Measurements from ENCODE around the gene CFAP20DC. TPM values are rescaled to one million over a fixed set of nuclear protein-coding genes. Genes with fewer than 3 reads are reported as not detected.
"Not testable (repeated sequence)": the region's sequence is repeated elsewhere in the genome, so short reads cannot be mapped to it uniquely, and the experiment has no call there.

Gene CFAP20DC
- total RNA-seq, 2 donors from 2014 or later, result 0.33 to 1.0 TPM

GRCh38 chr3:58897646-58898045, 152.2 kb downstream of the CFAP20DC start:
- ATAC-seq (no peak), DNase-seq (no peak)
- H3K27ac ChIP-seq, result no peak overlapping the region
- H3K4me3 ChIP-seq, result no peak overlapping the region
- H3K27me3 ChIP-seq, result no peaks in the 10 kb centered on the region
- no peaks in the 10 kb centered on the region for H3K9me3 ChIP-seq
- WGBS, 2 donors, result 63 to 78% methylated on average over 4 of the region's 4 CpGs
- no peaks in the 10 kb centered on the region for H3K36me3 ChIP-seq (replicated peaks in 1 of 2; ENCODE audit: insufficient read depth in 1 of 2, low read depth in 2 of 2)
- TF ChIP-seq POLR2A (IDR thresholded peaks at IDR 0.05), result no peak
- TF ChIP-seq, protein P1, sequence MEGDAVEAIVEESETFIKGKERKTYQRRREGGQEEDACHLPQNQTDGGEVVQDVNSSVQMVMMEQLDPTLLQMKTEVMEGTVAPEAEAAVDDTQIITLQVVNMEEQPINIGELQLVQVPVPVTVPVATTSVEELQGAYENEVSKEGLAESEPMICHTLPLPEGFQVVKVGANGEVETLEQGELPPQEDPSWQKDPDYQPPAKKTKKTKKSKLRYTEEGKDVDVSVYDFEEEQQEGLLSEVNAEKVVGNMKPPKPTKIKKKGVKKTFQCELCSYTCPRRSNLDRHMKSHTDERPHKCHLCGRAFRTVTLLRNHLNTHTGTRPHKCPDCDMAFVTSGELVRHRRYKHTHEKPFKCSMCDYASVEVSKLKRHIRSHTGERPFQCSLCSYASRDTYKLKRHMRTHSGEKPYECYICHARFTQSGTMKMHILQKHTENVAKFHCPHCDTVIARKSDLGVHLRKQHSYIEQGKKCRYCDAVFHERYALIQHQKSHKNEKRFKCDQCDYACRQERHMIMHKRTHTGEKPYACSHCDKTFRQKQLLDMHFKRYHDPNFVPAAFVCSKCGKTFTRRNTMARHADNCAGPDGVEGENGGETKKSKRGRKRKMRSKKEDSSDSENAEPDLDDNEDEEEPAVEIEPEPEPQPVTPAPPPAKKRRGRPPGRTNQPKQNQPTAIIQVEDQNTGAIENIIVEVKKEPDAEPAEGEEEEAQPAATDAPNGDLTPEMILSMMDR (IDR thresholded peaks at IDR 0.05), result no peak
- intact Hi-C loops (cut with DNase I), result no loop called here
- no peaks in the 10 kb centered on the region for H3K4me1 ChIP-seq

GRCh38 chr3:58895678-58896077, 154.1 kb downstream of the CFAP20DC start:
- 85 to 91% methylated on average over 5 of the region's 5 CpGs for WGBS, 2 donors
- H3K4me3 ChIP-seq; H3K9me3 ChIP-seq; H3K27ac ChIP-seq; H3K36me3 ChIP-seq (replicated peaks in 1 of 2; ENCODE audit: insufficient read depth in 1 of 2, low read depth in 2 of 2); ATAC-seq; H3K27me3 ChIP-seq; intact Hi-C loops (cut with DNase I); DNase-seq; H3K4me1 ChIP-seq: not testable (repeated sequence)

- H3K9me3 ChIP-seq; intact Hi-C loops (cut with DNase I); ATAC-seq: not testable (repeated sequence)
These were observed 157.3 kb downstream of the CFAP20DC start for GRCh38 chr3:58892526-58892925.

GRCh38 chr3:58888087-58888486, 161.7 kb downstream of the CFAP20DC start:
- ATAC-seq, result no peak
- Histone ChIP-seq H3K9me3 (no peaks in the 10 kb centered on the region), H3K27me3 (no peaks in the 10 kb centered on the region), H3K36me3 (replicated peaks in 1 of 2; ENCODE audit: insufficient read depth in 1 of 2, low read depth in 2 of 2) (no peaks in the 10 kb centered on the region), H3K27ac (no peak overlapping the region), H3K4me3 (no peak overlapping the region), H3K4me1 (no peaks in the 10 kb centered on the region)
- WGBS, 2 donors, result 38 to 44% methylated on average over 2 of the region's 2 CpGs
- no peak for DNase-seq
- intact Hi-C loops (cut with DNase I), result no loop called here
- no peak for TF ChIP-seq POLR2A (IDR thresholded peaks at IDR 0.05)

More at GRCh38 chr3:58892526-58892925, 157.3 kb downstream of the CFAP20DC start:
- not testable (repeated sequence) for H3K27ac ChIP-seq; H3K4me1 ChIP-seq; DNase-seq; H3K27me3 ChIP-seq; H3K36me3 ChIP-seq (replicated peaks in 1 of 2; ENCODE audit: insufficient read depth in 1 of 2, low read depth in 2 of 2); H3K4me3 ChIP-seq
- 67 to 69% methylated on average over 2 of the region's 2 CpGs for WGBS, 2 donors

GRCh38 chr3:58884453-58884852, 165.4 kb downstream of the CFAP20DC start:
- ATAC-seq (no peak), DNase-seq (no peak)
- H3K4me3 ChIP-seq, result no peak overlapping the region
- no peaks in the 10 kb centered on the region for H3K4me1 ChIP-seq
- no peaks in the 10 kb centered on the region for H3K36me3 ChIP-seq (replicated peaks in 1 of 2; ENCODE audit: insufficient read depth in 1 of 2, low read depth in 2 of 2)
- H3K27ac ChIP-seq, result no peak overlapping the region
- TF ChIP-seq, protein P1 (IDR thresholded peaks at IDR 0.05), result no peak
- no peak for TF ChIP-seq POLR2A (IDR thresholded peaks at IDR 0.05)
- no peaks in the 10 kb centered on the region for H3K9me3 ChIP-seq
- WGBS, 2 donors, result 80 to 85% methylated on average over 5 of the region's 5 CpGs
- intact Hi-C loops (cut with DNase I), result no loop called here
- no peaks in the 10 kb centered on the region for H3K27me3 ChIP-seq

DNA sequence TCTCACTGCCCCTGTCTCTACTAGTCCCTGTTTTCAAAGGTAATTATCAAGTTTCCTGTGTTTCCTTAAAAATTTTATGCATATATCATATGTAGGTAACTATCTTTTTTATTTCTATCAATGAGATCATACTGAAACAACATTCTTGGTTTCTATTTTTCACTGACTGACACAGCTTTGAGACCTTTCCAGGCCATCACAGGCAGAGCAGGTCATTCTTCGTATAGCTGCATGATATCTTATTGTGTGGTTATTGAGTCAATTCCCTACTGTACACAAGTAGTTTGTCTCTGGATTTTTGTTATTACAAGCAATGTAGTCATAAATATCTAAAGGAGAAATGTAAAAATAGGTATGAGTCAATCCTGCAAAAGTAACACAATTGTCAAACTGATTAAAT, 169.6 kb downstream of the CFAP20DC start:
- Histone ChIP-seq H3K4me1 (no peaks in the 10 kb centered on the region), H3K27me3 (no peaks in the 10 kb centered on the region), H3K27ac (no peak overlapping the region), H3K36me3 (replicated peaks in 1 of 2; ENCODE audit: insufficient read depth in 1 of 2, low read depth in 2 of 2) (no peaks in the 10 kb centered on the region), H3K4me3 (no peak overlapping the region), H3K9me3 (no peaks in the 10 kb centered on the region)
- intact Hi-C loops (cut with DNase I), result no loop called here
- TF ChIP-seq, protein P1 (IDR thresholded peaks at IDR 0.05), result no peak
- TF ChIP-seq POLR2A (IDR thresholded peaks at IDR 0.05), result no peak
- DNase-seq, result no peak
- 75 to 82% methylated on average over 1 of the region's 1 CpG for WGBS, 2 donors
- no peak for ATAC-seq
